ENCODE measurements around the gene SLC45A1.
"Not testable (repeated sequence)": the region's sequence is repeated elsewhere in the genome, so short reads cannot be mapped to it uniquely, and the experiment has no call there.

Gene SLC45A1

DNA sequence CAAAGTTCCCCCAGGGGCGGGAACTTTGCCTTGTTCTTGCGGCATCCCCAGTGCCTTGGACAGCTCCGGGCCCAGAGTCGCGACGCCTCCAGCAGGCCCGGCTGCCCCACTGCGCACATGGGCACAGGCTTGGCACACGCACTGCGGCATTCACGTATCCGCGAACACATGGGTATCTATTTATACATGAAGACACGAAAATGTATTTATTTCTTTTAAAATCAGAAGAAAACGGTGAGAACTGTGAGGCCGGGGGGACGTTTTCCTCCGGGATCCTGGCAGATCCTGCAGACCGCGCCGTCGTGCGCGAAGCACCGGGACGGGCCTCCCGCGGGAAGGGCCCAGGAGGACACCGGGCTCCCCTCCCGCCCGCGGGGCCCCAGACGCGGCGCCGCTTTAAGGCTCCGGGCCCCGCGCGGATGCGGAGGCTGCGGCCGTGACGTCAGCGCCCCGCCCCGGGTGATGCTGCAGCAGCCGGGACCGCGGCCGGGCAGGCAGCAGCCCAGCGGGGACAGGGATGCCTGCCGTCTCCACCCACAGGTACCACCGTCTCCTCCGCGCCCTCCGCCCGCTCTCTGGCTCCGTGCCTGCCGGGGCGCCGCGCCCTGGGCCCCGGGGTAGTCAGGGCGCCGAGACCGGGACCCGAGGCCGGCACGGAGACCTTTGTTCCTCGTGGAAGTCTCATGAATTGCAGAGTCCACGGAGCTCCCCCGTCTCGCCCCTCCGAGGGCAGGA is at the start of gene SLC45A1:
TSS of gene SLC45A1 (plus strand) at position 468 of the 735 bp plus-strand sequence. CDS start 6,216 bp downstream, outside the sequence.
- DNase-seq (ENCODE audit: low spot score): peak; percentile 61

DNA sequence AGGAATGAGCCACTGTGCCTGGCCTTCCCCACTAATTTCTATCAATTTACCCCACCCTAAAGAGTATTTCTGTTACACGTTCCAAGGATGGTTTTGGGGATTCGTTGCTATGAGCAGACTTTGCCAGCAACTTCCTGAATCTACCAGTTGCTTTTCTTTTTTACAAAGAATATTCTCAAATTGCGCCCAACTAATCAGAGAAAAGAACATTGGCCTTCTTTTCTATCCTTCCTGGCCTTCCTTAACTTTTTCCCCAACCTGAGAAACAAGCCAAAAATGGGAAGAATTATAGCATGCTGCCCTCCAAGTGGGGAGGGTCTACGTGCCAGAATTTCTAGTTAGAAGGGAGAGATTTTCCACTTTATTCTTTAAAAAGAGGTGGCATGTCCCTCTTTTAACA is 44.9 kb upstream of the SLC45A1 start:
- DNase-seq (ENCODE audit: low spot score): no peak

DNA sequence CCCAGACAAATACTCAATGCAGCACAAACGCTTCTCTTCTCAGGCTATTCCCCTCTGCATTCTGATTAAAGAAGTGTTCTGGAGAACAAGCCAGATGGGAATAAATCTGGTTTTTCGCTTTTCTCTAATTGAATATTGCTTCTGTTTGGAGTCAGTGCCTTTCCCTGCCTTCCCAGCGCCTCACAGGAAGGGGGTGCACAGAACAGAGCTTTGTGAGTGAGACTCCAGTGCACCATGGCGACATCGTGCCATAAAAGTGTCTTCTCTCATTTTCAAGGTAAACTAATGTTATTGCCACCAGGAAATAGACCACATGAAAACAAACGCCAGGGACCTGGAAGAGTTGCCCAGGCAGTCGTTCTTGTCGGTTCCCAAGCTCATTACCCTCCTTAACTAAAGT is 43.6 kb upstream of the SLC45A1 start:
- DNase-seq (ENCODE audit: low spot score): no peak

DNA sequence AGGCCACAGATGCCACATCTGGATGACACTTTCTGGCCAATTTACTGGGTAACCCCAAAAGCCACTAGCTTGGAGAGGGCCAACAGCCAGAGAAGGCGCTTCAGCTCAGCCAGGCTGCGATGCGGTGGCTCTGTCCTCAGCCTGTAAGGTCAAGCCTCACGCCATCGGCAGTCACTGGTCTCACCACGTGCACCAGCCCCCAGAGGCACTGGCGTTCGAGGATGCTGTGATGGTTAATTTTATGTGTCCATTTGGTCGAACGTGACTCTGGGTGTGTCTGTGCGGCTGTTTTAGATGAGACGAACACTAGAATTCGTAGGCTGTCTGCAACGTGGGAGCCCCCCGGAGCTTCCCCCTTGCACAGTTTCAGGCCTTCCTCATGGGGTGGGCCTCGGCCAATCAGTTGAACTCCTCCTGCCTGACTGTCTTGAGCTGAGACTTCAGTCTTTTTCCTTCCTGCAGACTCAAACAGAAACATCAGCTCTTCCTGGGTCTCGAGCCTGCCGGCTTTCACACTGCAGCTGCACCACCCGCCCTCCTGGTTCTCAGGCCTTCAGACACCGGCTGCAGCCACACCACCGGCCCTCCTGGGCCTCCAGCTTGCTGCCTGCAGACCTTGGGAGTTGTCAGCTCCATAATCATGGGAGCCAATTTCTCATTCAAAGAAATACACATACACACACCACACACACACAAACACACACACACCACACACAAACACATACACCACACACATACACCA is 41.6 kb upstream of the SLC45A1 start:
- DNase-seq (ENCODE audit: low spot score): peak; percentile 41

DNA sequence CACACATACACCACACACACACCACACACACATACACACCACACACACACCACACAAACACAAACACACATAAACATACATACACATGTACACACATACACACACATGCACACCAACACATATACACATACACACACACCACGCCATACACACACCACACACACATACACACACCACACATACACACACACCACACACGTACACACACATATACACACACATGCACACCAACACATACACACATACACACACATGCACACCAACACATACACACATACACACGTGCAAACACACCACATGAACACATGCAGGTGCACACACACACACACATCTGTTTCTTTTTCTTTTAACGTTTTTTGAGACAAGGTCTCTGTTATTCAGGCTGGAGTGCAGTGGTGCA is 41.0 kb upstream of the SLC45A1 start:
- no peak for DNase-seq (ENCODE audit: low spot score)

DNA sequence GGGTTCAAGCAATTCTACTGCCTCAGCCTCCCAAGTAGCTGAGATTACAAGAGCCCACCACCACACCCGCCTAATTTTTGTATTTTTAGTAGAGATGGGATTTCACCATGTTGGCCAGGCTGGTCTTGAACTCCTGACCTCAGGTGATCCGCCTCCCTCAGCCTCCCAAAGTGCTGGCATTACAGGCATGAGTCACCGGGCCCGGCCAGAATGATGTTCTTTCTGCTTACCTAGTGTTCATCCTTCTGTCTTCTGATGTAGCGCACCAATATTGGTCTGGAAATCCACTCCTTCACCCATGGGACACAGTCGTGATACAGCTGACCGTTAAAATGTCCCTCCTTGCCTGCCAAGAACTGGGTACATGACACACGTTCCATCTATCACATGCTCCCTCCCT is 39.2 kb upstream of the SLC45A1 start:
- DNase-seq (ENCODE audit: low spot score): not testable (repeated sequence)

DNA sequence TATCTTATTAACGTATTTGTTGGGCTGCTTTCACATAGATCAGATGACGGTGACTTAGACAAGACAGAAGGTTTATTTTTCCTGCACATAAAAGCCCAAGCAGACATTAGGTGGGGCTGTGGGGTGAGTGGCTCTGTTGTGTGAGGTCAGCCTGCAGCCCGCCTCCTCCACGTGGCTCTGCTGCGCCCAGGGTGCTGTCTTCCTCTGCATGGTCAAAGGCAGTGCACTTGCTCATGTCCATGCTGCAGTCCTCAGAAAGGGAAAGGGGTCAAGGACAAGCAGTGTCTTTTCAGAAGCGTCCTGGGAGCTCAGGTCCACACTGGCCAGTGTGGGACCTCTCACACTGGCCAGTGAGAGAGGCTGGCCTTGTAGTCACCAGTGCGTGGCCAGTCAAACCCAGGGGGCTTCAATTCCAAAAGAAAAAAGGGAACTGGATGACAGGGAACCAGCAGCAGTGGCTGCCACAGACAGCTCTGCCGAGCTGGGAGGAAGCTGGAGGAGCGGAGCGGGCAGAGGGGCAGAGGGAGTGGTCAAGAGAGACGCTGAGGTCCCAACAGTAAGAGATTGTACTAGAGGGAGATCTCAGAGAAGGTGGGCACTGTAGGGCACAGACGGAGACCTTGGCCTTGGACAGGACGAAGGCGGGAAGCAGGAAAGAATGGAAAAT is 35.9 kb upstream of the SLC45A1 start:
- DNase-seq (ENCODE audit: low spot score): no peak

DNA sequence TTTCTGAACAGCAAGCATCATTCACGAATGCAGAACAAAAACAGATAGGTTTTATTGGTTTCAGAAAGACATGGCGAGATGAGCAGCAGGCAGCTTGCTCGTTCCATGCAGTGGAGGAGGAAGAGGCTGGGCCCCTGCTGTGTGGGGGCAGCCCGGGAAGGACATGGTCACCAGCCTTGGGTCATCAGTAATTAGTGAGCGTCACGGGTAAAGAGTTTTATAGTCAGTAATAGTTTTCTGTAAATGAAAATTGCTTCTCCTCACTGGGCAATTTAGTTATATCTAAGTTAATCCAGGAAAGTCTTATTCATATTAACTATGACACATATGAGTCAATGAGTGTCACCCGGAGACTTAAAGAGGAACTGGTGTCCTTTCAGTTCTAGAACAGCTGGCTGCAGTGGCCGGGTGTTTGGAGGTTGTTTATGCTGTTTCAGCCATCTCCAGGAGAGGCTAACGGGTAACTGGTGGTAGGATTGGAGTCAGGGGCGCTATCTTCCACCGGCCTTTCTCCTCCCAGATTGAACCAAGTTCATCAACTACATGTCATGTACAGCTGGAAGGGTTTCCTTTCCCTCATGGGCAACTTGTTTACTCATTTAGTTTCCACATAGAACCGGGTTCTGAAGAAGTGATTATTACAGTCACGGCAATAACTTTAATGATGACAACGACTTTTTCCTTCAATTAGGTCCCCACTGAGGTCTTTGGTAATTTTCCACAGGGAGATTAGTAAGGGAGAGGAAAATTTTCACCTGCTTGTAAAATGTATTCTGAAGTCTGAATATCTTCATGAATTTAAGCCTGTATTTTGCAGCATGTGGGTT is 34.6 kb upstream of the SLC45A1 start:
- peak; percentile 61 for DNase-seq (ENCODE audit: low spot score)

DNA sequence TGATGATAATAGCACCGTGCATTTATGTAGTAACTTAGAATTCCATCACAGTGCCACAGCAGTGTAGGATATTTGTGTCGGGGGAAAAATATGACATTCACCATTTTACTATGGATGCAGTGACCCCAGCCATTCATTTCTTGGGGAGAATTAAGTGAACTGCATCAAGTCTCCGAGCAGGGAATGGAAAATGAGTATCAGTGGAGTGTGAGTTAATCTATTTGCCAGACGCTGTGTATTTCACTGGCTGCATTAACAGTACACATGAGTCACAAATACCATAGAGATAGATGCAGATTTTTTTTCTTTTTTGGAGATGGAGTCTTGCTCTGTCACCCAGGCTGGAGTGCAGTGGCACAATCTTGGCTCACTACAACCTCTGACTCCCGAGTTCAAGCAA is 33.8 kb upstream of the SLC45A1 start:
- DNase-seq (ENCODE audit: low spot score): no peak

DNA sequence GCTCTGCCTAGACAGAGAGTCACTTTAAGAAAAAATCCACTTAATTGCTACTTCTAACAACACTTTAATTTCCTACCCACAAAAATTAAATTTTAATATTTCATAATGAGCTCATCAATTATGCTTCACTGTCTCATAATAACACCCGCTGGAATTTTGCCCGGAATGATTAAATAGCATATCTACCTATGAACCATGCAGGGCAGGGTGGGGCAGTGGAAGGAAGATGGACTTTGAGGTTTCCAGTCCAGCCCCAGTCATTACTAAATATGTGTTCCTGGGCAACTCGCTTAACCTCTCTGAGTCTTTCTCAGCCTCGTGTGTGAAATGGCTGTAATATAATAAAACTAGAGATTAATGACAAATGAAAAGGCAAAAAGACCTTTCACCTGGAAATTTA is 32.8 kb upstream of the SLC45A1 start:
- DNase-seq (ENCODE audit: low spot score): no peak

DNA sequence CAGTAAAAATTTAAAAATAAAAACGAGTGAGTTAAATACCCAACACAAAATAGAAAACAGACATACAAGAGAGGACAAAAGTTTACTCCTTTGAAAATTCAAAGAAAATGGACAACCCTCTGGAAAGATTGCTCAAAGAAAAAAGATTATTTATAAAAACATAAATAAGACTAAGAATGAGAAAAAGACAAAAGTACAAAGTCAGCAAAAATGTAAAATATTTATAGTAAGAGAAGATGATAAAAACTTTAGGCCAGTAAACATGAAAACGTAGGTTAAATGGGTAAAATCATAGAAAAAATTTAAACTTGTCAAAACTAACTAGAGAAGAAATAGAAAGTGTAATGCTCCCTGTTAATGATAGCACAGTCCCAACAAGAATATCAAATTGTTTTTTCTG is 31.9 kb upstream of the SLC45A1 start:
- DNase-seq (ENCODE audit: low spot score): no peak

DNA sequence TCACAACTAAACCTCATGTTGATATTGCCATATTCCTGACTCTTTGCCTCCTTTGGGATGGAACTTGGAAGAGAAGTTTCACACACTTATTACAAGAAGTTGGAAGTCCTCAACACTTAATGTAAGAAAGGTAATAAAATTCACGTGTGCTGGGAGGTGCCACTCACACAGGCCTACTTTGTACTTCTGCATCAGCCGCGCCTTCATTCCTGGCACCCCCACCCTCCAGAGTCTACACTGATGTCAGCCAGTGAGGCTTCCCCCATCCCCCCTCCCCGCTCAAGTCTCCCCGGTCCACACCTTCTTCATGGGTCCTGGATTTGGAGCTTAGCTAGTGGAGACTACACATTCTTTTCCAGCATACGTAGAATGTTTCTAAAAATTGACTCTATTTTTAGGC is 24.8 kb upstream of the SLC45A1 start:
- DNase-seq (ENCODE audit: low spot score): no peak

DNA sequence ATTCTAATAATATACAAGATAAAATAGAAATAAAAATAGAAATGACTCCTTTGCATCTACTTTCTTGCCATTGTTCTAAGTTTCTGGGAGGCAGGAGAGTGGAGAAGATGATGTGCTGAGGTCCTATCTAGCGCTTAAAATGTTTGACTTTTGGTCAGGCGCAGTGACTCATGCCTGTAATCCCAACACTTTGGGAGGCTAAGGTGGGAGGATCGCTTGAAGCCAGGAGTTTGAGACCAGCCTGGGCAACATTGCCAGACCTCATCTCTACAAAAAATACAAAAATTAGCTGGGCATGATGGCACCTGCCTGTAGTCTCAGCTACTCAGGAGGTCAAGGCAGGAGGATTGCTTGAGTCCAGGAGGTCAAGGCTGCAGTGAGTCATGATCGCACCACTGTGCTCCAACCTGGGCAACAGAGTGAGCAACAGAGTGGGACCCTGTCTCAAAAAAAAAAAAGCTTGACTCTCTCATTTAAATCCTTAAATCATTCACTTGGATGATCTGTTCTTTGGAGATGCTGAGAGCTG is 24.2 kb upstream of the SLC45A1 start:
- DNase-seq (ENCODE audit: low spot score): no peak

DNA sequence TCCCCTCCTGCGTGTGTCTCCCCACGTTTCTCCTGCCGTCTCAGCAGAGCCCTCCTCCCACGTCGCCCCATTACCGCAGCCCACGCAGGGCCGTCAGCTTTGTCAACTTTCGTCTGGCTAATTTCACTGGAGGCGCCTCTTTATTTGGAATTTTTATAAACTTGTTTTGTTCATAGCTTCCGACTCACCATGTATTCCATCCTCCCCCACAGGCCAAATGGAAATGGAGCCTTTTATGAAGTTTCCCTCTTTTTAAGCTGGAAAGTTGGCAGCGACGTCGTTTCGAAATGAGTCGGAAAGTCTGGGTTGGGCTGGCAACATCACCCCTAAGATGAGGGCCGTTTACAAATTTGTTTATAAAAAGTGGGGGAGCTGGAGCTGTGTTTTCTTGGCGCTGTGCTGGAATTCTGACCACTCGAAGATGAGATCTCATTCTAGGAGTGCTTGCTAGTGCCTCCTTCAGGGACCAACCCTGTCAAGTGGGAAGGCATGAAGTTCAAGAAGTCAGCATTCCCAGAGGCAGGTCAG is 23.7 kb upstream of the SLC45A1 start:
- DNase-seq (ENCODE audit: low spot score): no peak

DNA sequence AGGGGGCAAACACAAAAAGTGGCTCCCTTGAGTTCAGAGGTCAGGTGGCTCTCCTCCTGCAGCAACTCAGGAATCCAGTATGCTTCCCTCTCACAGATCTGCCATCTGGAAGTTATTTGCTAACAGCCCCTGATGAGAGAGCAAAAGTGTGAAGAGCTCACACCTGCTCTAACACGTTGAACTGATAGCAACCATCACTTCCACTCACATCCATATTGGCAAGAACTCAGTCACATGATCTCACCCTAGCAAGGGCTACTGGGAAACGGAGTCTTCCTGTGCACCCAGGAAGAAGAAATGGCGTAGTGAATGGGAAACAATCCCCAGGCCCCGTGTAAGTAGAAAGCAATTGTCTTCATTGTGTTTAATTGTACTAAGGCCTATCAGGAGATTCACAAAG is 20.7 kb upstream of the SLC45A1 start:
- DNase-seq (ENCODE audit: low spot score): no peak

DNA sequence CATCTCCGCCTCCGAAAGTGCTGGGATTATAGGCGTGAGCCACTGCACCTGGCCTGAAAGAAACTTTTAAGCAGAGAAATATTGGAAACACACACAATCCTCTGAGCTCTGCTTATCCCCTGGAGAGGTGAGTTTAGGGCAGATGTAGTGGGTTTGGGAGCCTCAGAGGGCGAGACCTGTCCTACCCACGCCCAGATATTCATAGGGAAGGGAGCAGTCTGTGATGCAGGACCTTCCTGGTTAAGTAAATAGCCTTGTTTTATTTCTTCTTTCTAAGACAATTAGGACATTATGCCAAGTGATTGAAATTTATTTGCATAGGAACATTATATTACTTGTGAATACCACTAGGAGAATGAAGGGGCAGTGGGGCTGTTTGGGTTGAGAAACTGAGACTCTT is 18.0 kb upstream of the SLC45A1 start:
- DNase-seq (ENCODE audit: low spot score): no peak

DNA sequence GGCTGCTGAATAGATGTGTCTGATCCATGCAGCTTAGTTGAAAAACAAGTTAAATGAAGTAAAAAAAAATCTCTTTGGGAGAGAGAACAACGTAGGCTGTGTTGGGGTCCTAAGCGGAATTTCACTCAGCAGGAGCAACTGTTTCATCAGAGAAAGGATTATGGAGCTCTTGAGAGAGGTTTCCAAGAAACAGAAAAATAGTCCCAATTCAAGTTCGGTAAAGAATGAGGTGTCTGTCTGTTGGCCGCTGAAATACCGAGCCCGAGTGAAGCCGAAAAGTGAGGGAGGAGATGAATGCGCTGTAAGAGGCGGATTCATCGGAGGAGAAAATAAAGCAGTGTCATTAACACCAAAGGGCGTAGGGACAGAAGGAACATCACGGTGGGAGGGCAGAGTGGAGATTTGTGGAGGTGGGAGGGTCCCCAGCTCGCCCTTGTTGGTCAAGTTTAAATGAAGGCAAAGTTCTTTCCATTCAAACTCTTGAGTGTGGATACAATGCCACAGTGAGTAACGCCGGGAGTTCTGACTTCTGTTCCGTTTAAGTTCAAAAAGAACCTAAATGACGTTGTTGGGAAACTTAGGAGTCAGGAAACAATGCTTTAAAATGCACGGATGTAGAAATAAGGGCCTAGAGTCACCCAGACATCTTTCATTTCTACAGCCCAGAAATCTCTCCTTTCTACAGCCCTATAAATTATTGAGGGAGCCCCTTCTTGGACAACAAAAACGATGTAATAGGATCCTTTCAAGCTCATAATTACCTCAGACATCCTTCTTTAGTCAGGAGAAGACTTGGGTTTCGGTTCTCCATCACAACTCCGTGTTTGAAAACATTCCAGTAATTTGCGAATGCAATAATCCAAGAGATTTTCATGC is 15.6 kb upstream of the SLC45A1 start:
- DNase-seq (ENCODE audit: low spot score): no peak

DNA sequence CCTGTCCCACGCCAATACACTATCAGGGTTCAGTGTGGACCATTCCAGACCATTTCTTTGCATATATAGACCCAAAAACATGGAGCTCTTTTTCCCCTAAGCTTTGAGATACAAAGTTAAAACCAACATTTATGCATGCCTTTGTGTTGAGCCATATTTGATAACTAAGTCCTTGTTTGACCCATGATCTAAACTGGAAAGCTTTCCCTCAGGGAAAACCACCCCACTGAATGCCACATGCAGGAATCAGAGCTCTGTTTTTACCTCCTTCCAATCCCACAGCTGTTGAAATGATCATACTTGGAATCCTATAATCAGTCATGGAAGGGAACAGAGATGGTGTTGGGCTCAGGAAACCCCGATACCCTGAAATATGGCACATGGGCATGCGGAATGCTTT is 14.8 kb upstream of the SLC45A1 start:
- no peak for DNase-seq (ENCODE audit: low spot score)

DNA sequence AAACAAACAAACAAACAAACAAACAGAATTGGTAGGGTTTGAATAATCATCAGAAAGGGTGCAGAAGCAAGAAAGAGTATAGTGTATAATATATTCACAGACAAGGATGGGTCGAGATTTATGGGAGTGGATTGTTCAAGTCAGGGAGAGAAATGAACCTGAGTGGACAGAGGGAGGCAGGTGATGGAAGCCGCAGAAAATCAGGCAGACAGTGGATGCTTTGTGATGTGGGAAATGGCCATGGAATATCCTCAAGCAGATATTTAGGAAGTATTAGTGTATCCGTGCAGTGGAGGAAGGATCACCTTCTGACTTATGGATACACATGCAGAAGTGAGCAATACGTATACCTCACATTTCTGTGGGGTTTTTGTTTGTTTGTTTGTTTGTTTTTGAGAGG is 14.0 kb upstream of the SLC45A1 start:
- DNase-seq (ENCODE audit: low spot score): no peak

DNA sequence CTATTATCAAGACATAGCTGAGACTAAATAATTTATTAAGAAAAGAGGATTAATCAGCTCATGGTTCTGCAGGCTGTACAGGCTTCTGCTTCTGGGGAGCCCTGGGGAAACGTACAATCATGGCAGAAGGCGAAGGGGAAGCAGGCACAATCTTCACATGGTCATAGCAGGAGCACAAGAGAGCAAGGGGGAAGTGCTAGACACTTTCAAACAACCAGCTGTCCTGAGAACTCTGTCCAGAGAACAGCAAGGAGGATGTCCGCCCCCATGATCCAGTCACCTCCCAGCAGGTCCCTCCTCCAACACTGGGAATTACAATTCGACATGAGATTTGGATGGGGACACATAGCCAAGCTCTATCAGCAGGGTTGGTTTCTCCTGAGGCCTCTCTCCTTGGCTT is 10.3 kb upstream of the SLC45A1 start:
- no peak for DNase-seq (ENCODE audit: low spot score)
